GM12874 (cell line): ENCODE results near the gene GNG13.

ENCODE experiments used
- TF ChIP-seq, protein P1 (sequence below): IDR thresholded peaks from 2 replicates; pipeline ENCODE4 v1.5.1; 2011; ENCODE audit warnings: low read depth, mild to moderate bottlenecking, control low read depth, low read length, moderate library complexity; ENCODE audit not compliant: insufficient read depth

The GNG13 gene

DNA sequence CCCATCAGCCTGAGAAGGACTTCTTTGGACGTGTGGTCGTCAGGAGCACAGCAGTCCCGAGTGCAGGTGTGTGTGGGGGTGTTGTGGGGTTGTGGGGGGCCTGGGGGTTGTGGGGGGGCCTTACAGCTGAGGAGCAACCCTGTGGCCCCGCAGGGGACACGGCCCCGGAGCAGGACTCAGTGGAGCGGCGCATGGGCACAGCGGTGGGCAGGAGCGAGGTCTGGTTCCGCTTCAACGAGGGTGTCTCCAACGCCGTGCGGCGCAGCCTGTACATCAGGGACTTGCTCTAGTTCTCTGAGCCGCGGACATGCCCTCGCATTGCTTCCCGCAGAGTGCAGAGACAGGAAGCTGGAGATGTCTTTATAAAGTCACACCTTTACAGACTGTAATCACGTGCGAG, 2.8 kb downstream of the GNG13 start:
- TF ChIP-seq, protein P1, sequence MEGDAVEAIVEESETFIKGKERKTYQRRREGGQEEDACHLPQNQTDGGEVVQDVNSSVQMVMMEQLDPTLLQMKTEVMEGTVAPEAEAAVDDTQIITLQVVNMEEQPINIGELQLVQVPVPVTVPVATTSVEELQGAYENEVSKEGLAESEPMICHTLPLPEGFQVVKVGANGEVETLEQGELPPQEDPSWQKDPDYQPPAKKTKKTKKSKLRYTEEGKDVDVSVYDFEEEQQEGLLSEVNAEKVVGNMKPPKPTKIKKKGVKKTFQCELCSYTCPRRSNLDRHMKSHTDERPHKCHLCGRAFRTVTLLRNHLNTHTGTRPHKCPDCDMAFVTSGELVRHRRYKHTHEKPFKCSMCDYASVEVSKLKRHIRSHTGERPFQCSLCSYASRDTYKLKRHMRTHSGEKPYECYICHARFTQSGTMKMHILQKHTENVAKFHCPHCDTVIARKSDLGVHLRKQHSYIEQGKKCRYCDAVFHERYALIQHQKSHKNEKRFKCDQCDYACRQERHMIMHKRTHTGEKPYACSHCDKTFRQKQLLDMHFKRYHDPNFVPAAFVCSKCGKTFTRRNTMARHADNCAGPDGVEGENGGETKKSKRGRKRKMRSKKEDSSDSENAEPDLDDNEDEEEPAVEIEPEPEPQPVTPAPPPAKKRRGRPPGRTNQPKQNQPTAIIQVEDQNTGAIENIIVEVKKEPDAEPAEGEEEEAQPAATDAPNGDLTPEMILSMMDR, result no peak

DNA sequence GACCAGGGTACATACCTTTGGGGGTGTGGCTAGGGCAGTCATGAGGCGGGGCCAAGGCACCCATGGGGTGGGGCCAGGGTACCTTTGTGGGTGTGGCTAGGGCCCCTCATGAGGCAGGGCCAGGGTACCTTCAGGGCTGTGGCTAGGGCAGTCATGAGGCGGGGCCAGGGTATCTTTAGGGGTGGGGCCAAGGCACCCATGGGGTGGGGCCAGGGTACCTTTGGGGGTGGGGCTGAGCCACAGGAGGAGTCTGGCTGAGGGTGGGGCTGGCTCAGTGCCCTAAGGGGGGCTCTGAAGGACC, 3.5 kb downstream of the GNG13 start:
- TF ChIP-seq, protein P1, result no peak

DNA sequence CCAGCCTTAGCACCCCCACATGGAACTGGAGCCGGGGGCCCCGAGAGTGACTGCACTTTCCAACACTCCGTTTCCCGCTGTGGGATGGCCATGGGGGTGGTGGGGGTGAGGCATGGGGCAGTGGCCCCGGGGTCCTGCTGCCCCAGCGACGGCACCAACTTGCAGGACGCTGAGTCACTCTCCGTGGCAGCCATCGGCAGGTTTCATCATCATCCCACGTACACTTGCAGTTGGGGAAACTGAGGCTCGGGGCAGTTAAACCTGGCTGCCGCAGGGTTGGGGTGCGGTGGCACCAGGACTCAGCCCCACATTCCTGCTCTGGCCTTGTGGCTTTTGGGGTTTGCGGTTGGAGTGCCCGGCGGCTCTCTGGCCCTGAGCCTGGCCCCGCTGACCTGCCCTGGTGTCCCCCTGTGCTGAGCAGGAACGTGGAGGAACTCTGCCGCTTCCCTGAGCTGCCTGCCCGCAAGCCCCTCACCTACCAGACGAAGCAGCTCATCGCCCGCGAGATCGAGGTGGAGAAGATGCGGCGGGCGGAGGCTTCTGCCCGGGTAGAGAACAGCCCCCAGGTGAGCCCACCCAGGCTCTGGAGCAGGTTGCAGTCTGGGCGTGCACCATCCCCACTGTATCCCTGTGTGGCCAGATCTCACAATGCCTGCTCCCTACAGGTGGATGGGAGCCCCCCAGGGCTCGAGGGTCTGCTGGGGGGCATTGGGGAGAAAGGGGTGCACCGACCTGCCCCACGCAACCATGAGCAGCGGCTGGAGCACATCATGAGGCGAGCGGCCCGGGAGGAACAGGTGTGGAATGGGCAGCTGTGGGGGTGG, 4.0 kb downstream of the GNG13 start:
- TF ChIP-seq, protein P1, result no peak

DNA sequence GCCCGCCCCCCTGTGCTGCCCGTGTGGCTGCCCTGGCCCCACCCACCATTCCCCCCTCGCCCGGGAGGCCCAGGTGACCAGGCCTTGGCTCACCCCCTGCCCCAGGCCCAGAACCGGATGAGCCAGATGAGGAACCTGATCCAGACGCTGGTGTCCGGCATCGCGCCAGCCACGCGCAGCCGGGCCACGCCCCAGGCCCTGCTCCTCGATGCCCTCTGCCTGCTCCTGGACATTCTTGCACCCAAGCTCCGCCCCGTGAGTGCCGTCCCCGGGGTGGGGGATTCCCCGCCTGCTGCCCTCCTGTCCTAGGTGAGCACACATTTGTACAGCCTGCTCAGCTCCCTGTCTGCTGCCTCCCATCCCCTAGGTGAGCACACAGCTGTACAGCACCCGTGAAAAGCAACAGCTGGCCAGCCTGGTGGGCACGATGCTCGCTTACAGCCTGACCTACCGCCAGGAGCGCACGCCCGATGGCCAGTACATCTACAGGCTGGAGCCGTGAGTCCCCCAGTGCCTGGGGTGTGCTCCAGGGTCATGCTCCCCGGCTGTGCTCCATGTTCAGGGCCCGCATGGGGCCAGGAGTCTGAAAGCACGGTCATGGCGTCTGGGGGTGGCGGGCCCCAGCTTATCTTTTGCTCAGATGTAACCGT, 4.8 kb downstream of the GNG13 start:
- TF ChIP-seq, protein P1, result no peak

DNA sequence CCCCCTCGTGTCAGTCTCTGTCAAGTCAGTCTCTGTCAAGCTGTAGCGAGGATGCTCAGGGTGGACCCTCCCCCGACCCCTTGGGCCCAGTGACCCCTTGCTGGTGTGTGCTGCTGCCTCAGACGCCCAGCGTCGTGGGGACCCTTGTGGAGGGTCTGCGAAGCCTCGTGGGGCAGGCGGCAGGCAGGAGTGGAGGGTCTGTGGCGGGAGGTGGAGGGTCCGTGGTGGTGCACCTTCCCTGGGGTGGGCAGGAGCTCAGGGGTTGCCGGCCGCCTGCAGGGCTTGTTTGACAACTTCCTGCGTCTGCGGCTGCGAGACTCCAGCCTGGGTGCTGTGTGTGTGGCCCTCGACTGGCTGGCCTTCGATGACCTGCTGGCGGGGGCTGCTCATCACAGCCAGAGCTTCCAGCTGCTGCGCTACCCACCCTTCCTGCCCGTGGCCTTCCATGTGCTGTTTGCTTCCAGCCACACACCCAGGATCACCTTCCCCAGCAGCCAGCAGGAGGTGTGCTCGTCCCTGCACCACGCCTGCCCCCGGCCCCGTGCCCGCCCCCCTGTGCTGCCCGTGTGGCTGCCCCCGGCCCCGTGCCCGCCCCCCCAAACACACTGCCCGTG, 5.6 kb downstream of the GNG13 start:
- TF ChIP-seq, protein P1, result no peak

DNA sequence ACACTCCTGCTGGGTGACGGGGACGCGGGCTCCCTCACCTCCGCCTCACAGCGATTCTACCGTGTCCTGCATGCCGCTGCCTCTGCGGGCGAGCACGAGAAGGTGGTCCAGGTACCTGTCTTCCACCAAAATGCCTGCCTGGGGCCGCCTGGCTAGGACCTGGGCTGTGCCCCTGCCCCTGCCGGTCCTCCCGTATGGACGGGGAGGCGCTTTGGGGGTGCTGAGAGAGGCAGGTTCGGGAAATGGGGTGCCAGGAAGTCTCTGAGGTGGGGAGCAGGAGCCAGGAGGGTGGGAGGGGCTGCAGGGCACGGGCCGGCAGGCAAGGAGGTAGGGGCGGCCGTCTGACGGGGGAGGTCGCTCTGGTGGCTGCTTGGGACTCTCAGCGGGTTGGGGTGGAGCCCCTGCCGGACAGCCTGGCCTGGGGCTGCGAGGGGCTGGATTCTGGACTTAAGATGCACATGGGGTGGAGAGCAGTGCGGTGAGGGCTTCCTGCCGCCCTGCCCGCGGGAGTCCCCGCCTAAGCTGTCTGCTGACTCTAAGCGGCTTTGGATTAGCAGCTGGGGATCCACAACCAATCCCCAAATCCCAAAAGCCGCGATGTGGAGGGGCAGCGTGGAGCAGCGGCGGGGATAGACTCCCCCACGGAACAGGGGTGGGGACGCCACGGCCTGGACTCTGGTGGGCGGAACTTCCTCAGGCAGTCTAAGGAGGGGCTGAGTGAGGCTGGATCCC, 6.3 kb downstream of the GNG13 start:
- TF ChIP-seq, protein P1, result no peak

DNA sequence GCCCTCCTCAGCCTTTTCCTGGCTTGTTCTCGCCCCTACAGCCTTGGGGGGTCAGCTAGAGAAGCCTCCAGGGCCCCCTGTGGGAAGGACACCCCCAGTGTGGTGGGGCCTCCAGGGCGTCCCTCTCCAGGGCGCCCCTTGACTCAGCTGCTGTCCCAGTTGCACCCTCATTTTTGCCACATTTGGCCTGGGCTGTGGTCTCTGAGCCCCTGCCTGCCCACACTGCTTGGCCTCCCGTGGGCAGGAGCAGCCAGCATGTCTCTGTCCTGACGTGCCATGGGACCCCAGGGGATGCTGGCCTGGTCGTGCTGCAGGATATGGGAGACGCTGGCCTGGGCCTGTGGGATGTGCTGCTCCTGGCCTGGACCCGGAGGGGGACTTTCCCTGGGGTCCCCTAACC, 7.1 kb downstream of the GNG13 start:
- TF ChIP-seq, protein P1, result no peak
